HG02610 (cell line): ENCODE results near the gene LMBR1L.
A peak's percentile ranks its signal among the peaks of the same experiment; 100 is the strongest.
"Not testable (repeated sequence)": the region's sequence is repeated elsewhere in the genome, so short reads cannot be mapped to it uniquely, and the experiment has no call there.

Experiments used
- ATAC-seq: cut with Tn5 transposase; IDR thresholded peaks from one replicate; pipeline ENCODE4 v1.9.1; 2021; ENCODE audit warnings: mild to moderate bottlenecking, moderate library complexity; ENCODE audit not compliant: unreplicated experiment

LMBR1L gene

GRCh38 chr12:49088150-49088931, 22.3 kb downstream of the LMBR1L start:
- peak; percentile 85 for ATAC-seq

GRCh38 chr12:49086116-49086515, 24.5 kb downstream of the LMBR1L start:
- no peak for ATAC-seq

- ATAC-seq, result no peak
Measured at GRCh38 chr12:49084438-49084837, 26.2 kb downstream of the LMBR1L start.

GRCh38 chr12:49079793-49080192, 30.9 kb downstream of the LMBR1L start:
- no peak for ATAC-seq

- no peak for ATAC-seq
Measured at GRCh38 chr12:49070971-49071370, 39.7 kb downstream of the LMBR1L start.

GRCh38 chr12:49069507-49070346, 40.9 kb downstream of the LMBR1L start, which contains the start of gene RHEBL1:
Gene RHEBL1 (minus strand): TSS chr12:49069979. CDS start chr12:49069785, 194 bp downstream.
- ATAC-seq, result peak; percentile 98

- no peak for ATAC-seq
Measured at GRCh38 chr12:49068879-49069506, 41.7 kb downstream of the LMBR1L start.

- no peak for ATAC-seq
Measured at GRCh38 chr12:49066120-49066519, 44.5 kb downstream of the LMBR1L start.

GRCh38 chr12:49064767-49065152, 45.9 kb downstream of the LMBR1L start:
- ATAC-seq, result no peak

GRCh38 chr12:49061916-49062315, 48.7 kb downstream of the LMBR1L start:
- ATAC-seq, result not testable (repeated sequence)

GRCh38 chr12:49061157-49061650, 49.4 kb downstream of the LMBR1L start:
- ATAC-seq, result no peak

- peak; percentile 46 for ATAC-seq
Measured at GRCh38 chr12:49060237-49061156, 50.1 kb downstream of the LMBR1L start, which contains the start of gene KMT2D. Gene KMT2D (minus strand): TSS chr12:49060794. CDS start chr12:49055324, 5,470 bp downstream.

GRCh38 chr12:49059299-49060171, 51.1 kb downstream of the LMBR1L start:
- ATAC-seq, result peak; percentile 10

GRCh38 chr12:49059045-49059298, 51.7 kb downstream of the LMBR1L start:
- no peak for ATAC-seq

- ATAC-seq, result no peak
Measured at GRCh38 chr12:49058366-49059044, 52.1 kb downstream of the LMBR1L start.

GRCh38 chr12:49057888-49058287, 52.8 kb downstream of the LMBR1L start:
- ATAC-seq, result no peak

- ATAC-seq, result peak; percentile 76
Measured at GRCh38 chr12:49055978-49056754, 54.5 kb downstream of the LMBR1L start.

- ATAC-seq, result no peak
Measured at GRCh38 chr12:49055092-49055491, 55.6 kb downstream of the LMBR1L start.
